CMK (cell line): Measurements from ENCODE around the gene ZBTB12.
"Not testable (repeated sequence)": the region's sequence is repeated elsewhere in the genome, so short reads cannot be mapped to it uniquely, and the experiment has no call there.

Experiments used
- DNase-seq: peaks from one replicate; pipeline ENCODE4 v3.0.0-alpha.2; 2010; ENCODE audit warnings: low read depth

ZBTB12 gene

DNA sequence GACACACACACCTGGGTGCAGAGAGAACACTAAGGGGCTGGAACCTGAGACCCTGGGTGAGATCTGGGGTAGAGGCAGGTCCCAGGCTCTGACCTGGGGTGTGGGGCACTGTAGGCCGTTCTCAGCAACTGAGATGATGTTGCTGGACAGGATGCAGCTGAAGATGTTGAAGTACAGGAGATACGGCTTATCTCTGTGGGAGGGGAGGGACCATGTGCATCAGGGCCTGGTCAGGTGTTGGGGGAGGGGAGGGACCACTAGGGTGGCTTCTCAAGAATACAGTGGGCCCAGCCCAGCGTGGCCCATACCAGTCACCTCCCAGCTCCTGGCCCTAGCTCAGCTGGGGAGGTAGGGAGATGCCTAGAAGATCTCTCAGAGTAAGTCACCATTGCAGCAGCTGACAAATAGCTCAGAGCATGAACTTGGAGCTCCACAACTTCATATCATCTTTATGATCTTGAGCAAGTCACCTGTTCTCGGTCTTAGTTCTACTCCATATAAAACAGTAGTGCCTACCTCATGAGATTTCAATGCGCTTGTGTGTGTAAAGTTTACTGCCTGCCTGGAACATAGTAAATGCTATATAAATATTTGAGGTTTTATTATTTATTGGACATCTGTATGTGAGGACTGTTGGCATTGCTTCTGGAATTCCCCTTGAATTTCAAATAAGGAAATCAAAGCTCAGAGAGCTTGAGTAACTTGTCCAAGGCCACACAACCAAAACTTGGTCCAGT lies 26.9 kb downstream of the ZBTB12 start:
- DNase-seq: no peak

DNA sequence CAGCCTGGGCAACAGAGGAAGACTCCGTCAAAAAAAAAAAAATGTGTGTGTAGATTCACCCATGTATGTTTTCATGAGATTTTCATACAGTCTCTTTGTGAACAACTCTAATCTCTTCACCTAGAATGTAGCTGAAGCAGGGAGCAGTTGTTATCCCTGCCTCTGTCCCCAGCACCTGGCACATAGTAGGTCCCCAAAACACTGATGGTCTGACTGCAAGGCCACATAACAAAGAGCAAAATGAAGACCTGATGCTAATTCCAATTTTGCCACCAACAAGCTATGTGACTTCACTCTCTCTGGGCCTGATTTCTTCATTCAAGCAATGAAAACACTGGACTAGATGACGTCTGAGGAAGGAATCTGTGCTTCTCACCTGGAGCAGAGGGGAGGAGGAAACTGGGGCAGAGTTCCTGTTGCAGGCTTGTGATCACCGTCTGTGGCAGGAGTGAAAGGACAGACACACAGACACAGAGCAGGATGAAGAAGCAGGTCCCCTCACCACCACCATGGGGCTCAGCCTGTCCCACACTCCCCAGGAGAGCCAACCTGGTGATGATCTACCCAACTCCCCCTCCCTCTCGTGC lies 27.7 kb downstream of the ZBTB12 start:
- no peak for DNase-seq

DNA sequence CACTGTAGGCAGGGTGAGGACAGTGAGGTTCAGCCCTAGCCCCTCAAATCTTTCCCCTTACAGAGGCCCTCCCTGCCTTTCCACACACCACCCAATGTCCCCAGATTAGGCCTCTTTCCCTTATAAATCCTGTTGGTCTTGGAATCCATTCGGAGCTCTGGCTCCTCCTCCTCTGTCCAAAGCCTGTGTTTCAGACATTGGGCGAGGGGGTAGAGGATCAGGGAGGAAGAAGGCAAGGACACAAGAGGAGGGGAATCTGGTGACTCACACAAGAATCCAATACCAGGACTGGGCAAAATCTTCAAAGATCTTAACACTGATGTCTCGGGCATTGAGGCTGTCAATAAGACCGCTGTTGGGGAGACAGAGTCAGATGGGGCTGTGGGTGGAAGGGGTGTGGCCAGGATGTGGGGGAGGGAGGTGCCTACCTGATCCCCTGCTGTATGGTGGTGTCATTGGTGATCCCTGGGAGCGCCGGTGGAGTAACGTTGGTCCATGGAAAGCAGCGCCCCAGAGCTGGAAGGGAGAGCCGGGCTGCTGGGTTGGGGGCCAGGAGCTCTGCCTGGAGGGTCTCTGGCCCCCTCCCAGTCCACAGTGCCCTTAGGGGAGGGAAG lies 30.7 kb downstream of the ZBTB12 start:
- DNase-seq: no peak

- DNase-seq: no peak
Measured at GRCh38 chr6:31870385-31870921, 31.4 kb downstream of the ZBTB12 start.

GRCh38 chr6:31869343-31869742 lies 32.5 kb downstream of the ZBTB12 start:
- DNase-seq: no peak

- not testable (repeated sequence) for DNase-seq
Measured at GRCh38 chr6:31868658-31868971, 33.3 kb downstream of the ZBTB12 start.

DNA sequence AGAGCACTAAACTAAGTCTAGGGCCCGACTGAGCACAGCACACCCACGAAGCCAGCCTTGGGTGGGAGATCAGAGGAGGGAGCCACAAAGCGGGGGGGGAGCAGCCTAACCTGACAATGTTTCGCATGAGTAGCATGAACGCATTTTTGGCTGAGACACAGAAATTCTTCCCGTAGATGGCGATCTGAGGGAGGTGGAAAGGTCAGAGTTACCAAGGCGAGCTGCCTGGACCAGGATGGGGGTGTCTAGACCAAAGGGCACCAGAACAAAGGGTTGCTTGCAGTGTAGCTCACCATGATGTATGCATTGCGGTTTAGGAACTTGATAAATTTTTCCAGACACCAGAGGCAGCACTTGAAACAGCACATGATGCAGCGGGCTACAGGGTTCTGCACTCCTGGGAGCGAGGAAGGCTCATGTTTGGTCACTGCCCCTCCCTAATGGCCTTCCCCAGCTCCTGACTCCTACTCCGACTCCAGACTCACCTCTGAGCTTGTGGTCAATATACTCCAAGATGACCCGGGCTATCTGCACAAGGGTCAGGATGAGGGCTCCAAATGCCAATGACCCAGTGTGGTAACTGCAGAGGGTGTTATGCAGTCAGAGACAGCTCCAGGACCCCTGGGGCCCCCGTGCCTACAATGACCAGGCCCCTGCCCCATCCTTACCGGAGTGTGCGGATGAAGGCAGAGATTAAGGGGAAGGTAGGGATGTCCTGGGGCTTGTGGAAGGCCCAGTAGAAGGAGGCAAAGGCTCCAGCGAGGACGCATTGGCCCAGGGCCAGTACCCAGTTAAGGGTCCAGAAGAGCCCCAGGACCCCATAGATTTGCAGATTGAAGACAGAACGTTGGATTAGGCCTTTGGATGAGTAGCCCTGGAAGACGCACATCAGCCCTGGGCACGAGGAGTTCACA lies 36.4 kb downstream of the ZBTB12 start:
- no peak for DNase-seq

DNA sequence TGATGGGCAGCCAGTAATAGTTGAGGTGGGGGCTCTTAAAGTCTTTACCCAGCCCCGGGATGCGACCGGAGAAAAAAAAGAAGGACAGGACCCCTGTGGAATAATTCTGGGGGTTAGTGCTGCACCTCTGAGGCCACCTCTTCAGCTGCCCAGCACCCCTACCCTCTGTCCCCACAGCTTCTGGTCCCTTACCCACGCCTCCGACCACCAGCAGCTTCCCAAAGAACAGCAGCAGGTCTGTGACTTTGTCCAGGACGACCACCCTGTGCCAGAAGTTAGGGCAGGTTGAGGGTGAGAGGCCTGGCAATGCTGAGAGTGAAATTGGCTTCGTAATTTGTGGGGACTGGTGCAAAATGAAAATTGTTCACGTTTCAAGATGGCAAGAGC lies 37.1 kb downstream of the ZBTB12 start:
- DNase-seq: no peak

- DNase-seq: not testable (repeated sequence)
Measured at GRCh38 chr6:31864123-31864562, 37.7 kb downstream of the ZBTB12 start.

GRCh38 chr6:31862344-31863235 lies 39.3 kb downstream of the ZBTB12 start, which contains the start of gene NEU1:
Gene NEU1 (minus strand): TSS chr6:31862821. CDS start chr6:31862776, 45 bp downstream.
- peak; percentile 99 for DNase-seq

DNA sequence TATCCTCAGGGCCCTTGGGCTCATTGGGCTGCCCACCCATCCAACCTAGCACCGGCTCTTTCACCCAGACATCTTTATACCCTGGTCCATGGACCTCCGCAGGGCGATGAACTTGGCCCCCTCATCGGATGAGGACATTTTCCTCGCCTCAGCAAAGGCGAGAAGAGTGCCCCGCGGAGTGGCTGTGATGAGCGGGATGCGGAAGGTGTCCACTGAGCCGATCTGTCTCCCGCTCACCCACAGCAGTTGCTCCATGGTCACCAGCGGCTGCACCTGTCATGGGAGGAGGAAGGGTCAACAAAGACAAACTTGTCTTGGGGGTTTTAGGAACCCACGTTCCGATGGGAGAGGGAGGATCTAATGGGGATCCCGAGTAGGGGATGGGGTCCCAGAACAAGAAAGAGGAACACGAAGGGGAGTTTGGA lies 40.0 kb downstream of the ZBTB12 start:
- DNase-seq: no peak

- DNase-seq: no peak
Measured at GRCh38 chr6:31861150-31861549, 40.7 kb downstream of the ZBTB12 start.

DNA sequence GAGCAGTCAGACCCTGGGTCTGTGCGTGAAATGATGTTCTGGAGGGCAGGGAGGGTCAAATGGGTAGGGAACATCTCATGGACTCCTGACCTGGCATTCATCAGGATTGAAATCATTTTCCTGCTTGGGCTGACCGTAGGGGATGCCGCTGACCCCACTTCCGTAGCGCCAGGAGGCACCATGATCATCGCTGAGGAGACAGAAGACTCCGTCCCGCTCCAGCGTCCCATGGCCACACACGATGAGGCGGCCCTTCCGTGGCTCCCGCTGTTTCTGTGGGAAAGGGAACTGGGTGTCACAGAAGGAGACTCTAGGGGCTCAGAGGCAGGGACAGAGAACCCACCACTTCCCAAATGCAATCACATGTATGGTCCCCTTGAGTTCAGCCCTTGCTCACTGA lies 41.5 kb downstream of the ZBTB12 start:
- DNase-seq: no peak

GRCh38 chr6:31859923-31860322 lies 42.0 kb downstream of the ZBTB12 start:
- no peak for DNase-seq

- no peak for DNase-seq
Measured at GRCh38 chr6:31858707-31859106, 43.2 kb downstream of the ZBTB12 start.

DNA sequence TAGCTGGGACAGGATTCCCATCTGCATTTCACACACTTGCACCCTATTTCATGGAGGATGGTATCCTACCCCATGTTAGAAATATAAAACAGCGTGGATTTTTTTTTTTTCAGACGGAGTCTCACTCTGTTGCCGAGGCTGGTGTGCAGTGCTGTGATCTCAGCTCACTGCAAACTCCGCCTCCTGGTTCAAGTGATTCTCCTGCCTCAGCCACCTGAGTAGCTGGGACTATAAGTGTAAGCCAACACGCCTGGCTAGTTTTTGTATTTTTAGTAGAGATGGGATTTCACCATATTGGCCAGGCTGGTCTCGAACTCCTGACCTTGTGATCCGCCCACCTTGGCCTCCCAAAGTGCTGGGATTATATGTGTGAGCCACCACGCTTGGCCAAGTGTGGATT lies 44.1 kb downstream of the ZBTB12 start:
- not testable (repeated sequence) for DNase-seq

GRCh38 chr6:31851980-31852718 lies 49.7 kb downstream of the ZBTB12 start:
- not testable (repeated sequence) for DNase-seq

DNA sequence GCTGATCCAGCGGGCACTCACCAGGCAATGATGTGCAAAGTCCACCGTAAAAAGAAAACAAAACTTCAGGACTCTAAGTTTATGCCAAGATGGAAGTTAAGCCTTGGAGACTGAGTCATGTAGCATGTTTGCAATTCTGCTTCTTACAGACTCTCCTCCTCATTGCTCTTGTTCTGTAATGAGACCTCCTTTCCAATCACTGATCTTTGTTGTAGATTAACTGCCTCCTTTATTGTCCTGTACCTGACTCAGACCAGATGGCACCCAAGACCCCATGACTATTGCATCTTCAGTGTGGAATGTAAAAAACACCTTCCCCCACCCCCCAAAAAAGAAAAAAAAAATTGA lies 50.4 kb downstream of the ZBTB12 start:
- DNase-seq: no peak

- no peak for DNase-seq
Measured at GRCh38 chr6:31850765-31851484, 51.0 kb downstream of the ZBTB12 start.
